ENCODE measurements around the gene TBC1D24. TPM values are rescaled to one million over a fixed set of nuclear protein-coding genes. Genes with fewer than 3 reads are reported as not detected.
A peak's percentile ranks its signal among the peaks of the same experiment; 100 is the strongest.

Gene TBC1D24
- total and polyA plus RNA-seq, 9 of the 15 experiments (the other 6 are each of a cell fraction or from before 2014, with no cell fraction given) = 1.7 to 22.6 (median 7.2) TPM

DNA sequence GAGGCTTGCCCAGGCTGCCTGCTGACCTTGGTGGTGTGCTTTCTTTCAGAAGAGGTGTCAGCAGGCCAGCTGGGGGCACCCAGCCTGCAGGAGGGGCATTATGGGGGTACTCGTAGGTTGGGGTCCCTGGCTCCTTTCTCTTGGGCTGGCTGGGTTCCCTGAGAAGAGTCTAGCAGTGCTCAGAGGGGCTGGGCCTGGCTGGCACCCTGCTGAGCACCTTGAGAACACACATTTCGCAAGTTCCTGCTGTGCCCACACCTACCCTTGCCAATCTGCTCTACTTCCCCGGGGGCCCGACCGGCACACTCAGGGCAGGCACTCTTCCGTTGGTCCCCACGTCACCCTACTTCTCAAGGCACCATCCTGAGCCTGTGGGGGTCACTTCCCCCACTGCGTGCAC, 51.2 kb downstream of the TBC1D24 start:
- WGBS (ENCODE audit: insufficient coverage, low coverage, missing lambda C conversion rate) = 94% methylated on average over 8 of the region's 8 CpGs
- FAIRE-seq = no peak
- H4K20me1 ChIP-seq (replicated peaks; ENCODE audit: control insufficient read depth, insufficient read depth, low read length) = no peaks in the 10 kb centered on the region
- H3K36me3 ChIP-seq (ENCODE audit: control insufficient read depth, insufficient read depth, low read length) = peaks cover 78% of the 10 kb centered on the region; the same call in 2 of the 3 replicates
- BruUV-seq (replicated peaks) = no TSS peak
- peaks cover 8% of the 10 kb centered on the region for H3K79me2 ChIP-seq (ENCODE audit: control insufficient read depth, insufficient read depth, low read length)
- H3K9ac ChIP-seq (ENCODE audit: insufficient read depth in 1 of 2, low read depth in 2 of 2, low read length in 2 of 2) = peak overlapping the region in 1 of 2 experiments; percentile 55; a peak in 2 of 4 replicates
- peaks cover 5 to 49% of the 10 kb centered on the region in 2 experiments; a peak in 4 of 5 replicates for H3K4me1 ChIP-seq (replicated peaks in 1 of 2; ENCODE audit: control insufficient read depth in 2 of 2, insufficient read depth in 2 of 2, low read length in 2 of 2)
- no peak for ATAC-seq
- no peak overlapping the region for H3K4me2 ChIP-seq (ENCODE audit: insufficient read depth, low read length)
- DNase-seq (ENCODE audit: extremely low read depth in 1 of 4, low spot score in 3 of 4) = no peak
- intact Hi-C loops (cut with micrococcal nuclease) (no loop called here), in situ Hi-C loops (cut with MboI) (no loop called here)
- H3K9me3 ChIP-seq (replicated peaks; ENCODE audit: control insufficient read depth, insufficient read depth, low read depth, low read length) = no peaks in the 10 kb centered on the region
- H3K9me1 ChIP-seq (ENCODE audit: control insufficient read depth, insufficient read depth, low read length) = peaks cover 3% of the 10 kb centered on the region
- no peaks in the 10 kb centered on the region for H3K27me3 ChIP-seq (ENCODE audit: control insufficient read depth in 2 of 2, insufficient read depth in 2 of 2, low read length in 2 of 2)
- POLR2A ChIA-PET = no interaction called here
- H3K4me3 ChIP-seq = no peak overlapping the region
- H2AFZ ChIP-seq (ENCODE audit: low read depth, low read length) = no peak overlapping the region
- H3K27ac ChIP-seq (ENCODE audit: extremely low read depth, low read depth, low read length) = no peak overlapping the region
- CTCF ChIA-PET (ENCODE audit: low intra/inter-chr PET ratio) = interaction anchor here (0.5 kb wide), 1 partner anchor 205 kb away, joined by 5 read pairs; no protein-coding TSS in a partner anchor
- TF ChIP-seq KLF13 (tag; IDR thresholded peaks at IDR 0.05; ENCODE audit: borderline replicate concordance, low read depth) = no peak
- TF ChIP-seq, protein P1, sequence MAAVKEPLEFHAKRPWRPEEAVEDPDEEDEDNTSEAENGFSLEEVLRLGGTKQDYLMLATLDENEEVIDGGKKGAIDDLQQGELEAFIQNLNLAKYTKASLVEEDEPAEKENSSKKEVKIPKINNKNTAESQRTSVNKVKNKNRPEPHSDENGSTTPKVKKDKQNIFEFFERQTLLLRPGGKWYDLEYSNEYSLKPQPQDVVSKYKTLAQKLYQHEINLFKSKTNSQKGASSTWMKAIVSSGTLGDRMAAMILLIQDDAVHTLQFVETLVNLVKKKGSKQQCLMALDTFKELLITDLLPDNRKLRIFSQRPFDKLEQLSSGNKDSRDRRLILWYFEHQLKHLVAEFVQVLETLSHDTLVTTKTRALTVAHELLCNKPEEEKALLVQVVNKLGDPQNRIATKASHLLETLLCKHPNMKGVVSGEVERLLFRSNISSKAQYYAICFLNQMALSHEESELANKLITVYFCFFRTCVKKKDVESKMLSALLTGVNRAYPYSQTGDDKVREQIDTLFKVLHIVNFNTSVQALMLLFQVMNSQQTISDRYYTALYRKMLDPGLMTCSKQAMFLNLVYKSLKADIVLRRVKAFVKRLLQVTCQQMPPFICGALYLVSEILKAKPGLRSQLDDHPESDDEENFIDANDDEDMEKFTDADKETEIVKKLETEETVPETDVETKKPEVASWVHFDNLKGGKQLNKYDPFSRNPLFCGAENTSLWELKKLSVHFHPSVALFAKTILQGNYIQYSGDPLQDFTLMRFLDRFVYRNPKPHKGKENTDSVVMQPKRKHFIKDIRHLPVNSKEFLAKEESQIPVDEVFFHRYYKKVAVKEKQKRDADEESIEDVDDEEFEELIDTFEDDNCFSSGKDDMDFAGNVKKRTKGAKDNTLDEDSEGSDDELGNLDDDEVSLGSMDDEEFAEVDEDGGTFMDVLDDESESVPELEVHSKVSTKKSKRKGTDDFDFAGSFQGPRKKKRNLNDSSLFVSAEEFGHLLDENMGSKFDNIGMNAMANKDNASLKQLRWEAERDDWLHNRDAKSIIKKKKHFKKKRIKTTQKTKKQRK (IDR thresholded peaks at IDR 0.05; ENCODE audit: borderline replicate concordance, low read depth, low read length) = no peak
- TF ChIP-seq GABPA (tag; conservative IDR thresholded peaks at IDR 0.05; ENCODE audit: low read depth) = no peak
- TF ChIP-seq RBM17 (IDR thresholded peaks at IDR 0.05; ENCODE audit: borderline replicate concordance, low read depth, low read length) = no peak
- no peak for TF ChIP-seq ZNF224 (CRISPR knock-in tag; IDR thresholded peaks at IDR 0.05)
- TF ChIP-seq ZNF444 (CRISPR knock-in tag; IDR thresholded peaks at IDR 0.05) = no peak
- TF ChIP-seq JUN (IDR thresholded peaks at IDR 0.05; ENCODE audit: borderline replicate concordance, low read depth, low read length) = no peak
- TF ChIP-seq JUN (CRISPR knock-in tag; IDR thresholded peaks at IDR 0.05; ENCODE audit: borderline replicate concordance) = no peak
- no peak for TF ChIP-seq NR1H2 (CRISPR knock-in tag; IDR thresholded peaks at IDR 0.05)
- TF ChIP-seq, protein P2, sequence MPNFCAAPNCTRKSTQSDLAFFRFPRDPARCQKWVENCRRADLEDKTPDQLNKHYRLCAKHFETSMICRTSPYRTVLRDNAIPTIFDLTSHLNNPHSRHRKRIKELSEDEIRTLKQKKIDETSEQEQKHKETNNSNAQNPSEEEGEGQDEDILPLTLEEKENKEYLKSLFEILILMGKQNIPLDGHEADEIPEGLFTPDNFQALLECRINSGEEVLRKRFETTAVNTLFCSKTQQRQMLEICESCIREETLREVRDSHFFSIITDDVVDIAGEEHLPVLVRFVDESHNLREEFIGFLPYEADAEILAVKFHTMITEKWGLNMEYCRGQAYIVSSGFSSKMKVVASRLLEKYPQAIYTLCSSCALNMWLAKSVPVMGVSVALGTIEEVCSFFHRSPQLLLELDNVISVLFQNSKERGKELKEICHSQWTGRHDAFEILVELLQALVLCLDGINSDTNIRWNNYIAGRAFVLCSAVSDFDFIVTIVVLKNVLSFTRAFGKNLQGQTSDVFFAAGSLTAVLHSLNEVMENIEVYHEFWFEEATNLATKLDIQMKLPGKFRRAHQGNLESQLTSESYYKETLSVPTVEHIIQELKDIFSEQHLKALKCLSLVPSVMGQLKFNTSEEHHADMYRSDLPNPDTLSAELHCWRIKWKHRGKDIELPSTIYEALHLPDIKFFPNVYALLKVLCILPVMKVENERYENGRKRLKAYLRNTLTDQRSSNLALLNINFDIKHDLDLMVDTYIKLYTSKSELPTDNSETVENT (CRISPR knock-in tag; IDR thresholded peaks at IDR 0.05) = no peak
- no peak for TF ChIP-seq CCNT2 (IDR thresholded peaks at IDR 0.05; ENCODE audit: borderline replicate concordance, extremely low read depth, insufficient read length, low read depth, low read length)
- no peak for TF ChIP-seq ARHGAP35 (IDR thresholded peaks at IDR 0.05; ENCODE audit: partially characterized antibody)
- TF ChIP-seq, protein P3, sequence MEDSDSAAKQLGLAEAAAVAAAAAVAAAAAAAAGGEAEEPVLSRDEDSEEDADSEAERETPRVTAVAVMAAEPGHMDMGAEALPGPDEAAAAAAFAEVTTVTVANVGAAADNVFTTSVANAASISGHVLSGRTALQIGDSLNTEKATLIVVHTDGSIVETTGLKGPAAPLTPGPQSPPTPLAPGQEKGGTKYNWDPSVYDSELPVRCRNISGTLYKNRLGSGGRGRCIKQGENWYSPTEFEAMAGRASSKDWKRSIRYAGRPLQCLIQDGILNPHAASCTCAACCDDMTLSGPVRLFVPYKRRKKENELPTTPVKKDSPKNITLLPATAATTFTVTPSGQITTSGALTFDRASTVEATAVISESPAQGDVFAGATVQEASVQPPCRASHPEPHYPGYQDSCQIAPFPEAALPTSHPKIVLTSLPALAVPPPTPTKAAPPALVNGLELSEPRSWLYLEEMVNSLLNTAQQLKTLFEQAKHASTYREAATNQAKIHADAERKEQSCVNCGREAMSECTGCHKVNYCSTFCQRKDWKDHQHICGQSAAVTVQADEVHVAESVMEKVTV (CRISPR knock-in tag; IDR thresholded peaks at IDR 0.05) = no peak
- TF ChIP-seq ZBTB7A (IDR thresholded peaks at IDR 0.05; ENCODE audit: borderline replicate concordance, control insufficient read depth, low read depth, low read length) = no peak
- no peak for TF ChIP-seq NFE2 (IDR thresholded peaks at IDR 0.05; ENCODE audit: low read depth)
- no peak for TF ChIP-seq RUNX1 (IDR thresholded peaks at IDR 0.05; ENCODE audit: low read depth)
